Prostate gland (tissue), 2 donors: Measurements from ENCODE around the gene SPTB.

Experiments used
- POLR2A ChIP-seq: fragments of 450-650 bp; IDR thresholded peaks from one replicate; pipeline ENCODE4 v1.6.1; 2016; ENCODE audit warnings: antibody characterized with exemption, mild to moderate bottlenecking
- TF ChIP-seq, protein P1 (sequence below), 4 experiments: fragments of 200-600 bp in 2 of 4; fragments of 450-650 bp in 2 of 4; sonication (generic) in 2 of 4; IDR thresholded peaks; 1 replicate in 3 of 4; 2 replicates in 1 of 4; pipeline ENCODE4 v1.5.1; 2016 to 2019; ENCODE audit warnings: antibody characterized with exemption in 4 of 4, mild to moderate bottlenecking in 2 of 4, moderate library complexity in 2 of 4

- TF ChIP-seq, protein P1, sequence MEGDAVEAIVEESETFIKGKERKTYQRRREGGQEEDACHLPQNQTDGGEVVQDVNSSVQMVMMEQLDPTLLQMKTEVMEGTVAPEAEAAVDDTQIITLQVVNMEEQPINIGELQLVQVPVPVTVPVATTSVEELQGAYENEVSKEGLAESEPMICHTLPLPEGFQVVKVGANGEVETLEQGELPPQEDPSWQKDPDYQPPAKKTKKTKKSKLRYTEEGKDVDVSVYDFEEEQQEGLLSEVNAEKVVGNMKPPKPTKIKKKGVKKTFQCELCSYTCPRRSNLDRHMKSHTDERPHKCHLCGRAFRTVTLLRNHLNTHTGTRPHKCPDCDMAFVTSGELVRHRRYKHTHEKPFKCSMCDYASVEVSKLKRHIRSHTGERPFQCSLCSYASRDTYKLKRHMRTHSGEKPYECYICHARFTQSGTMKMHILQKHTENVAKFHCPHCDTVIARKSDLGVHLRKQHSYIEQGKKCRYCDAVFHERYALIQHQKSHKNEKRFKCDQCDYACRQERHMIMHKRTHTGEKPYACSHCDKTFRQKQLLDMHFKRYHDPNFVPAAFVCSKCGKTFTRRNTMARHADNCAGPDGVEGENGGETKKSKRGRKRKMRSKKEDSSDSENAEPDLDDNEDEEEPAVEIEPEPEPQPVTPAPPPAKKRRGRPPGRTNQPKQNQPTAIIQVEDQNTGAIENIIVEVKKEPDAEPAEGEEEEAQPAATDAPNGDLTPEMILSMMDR (IDR thresholded peaks at IDR 0.05) = peak in 1 of 4 experiments; percentile 14
- no peak for TF ChIP-seq POLR2A
These were observed 143.2 kb downstream of the SPTB start for GRCh38 chr14:64736271-64737169.
